Erythroblast (primary cell): ENCODE data around the gene SSB.

Source experiments
- GATA1 ChIP-seq: IDR thresholded peaks from 2 replicates; pipeline ENCODE4 v1.6.1; 2011; ENCODE audit warnings: low read depth, mild to moderate bottlenecking, control low read depth, low read length, moderate library complexity
- POLR2A ChIP-seq: IDR thresholded peaks from 2 replicates; pipeline ENCODE4 v1.6.1; 2011; ENCODE audit warnings: mild to moderate bottlenecking, low read length

- TF ChIP-seq GATA1 (no peak), POLR2A (peak; percentile 25)
Measured at GRCh38 chr2:169828141-169828811, 29.6 kb downstream of the SSB start.
